GM12873 (cell line): Measurements from ENCODE around the gene MCM7.

Experiments
- TF ChIP-seq, protein P1 (sequence below): IDR thresholded peaks from 2 replicates; pipeline ENCODE4 v1.5.1; 2012; ENCODE audit warnings: low read depth, mild to moderate bottlenecking, moderate library complexity, low read length, control low read depth; ENCODE audit not compliant: insufficient read depth; ENCODE audit errors: missing control alignments

Gene MCM7

DNA sequence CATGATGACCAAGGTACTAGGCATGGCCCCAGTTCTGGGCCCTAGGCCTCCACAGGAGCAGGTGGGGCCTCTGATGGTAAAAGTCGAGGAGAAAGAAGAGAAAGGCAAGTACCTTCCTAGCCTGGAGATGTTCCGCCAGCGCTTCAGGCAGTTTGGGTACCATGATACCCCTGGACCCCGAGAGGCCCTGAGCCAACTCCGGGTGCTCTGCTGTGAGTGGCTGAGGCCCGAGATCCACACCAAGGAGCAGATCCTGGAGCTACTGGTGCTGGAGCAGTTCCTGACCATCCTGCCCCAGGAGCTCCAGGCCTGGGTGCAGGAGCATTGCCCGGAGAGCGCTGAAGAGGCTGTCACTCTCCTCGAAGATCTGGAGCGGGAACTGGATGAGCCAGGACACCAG, 44.2 kb downstream of the MCM7 start:
- TF ChIP-seq, protein P1, sequence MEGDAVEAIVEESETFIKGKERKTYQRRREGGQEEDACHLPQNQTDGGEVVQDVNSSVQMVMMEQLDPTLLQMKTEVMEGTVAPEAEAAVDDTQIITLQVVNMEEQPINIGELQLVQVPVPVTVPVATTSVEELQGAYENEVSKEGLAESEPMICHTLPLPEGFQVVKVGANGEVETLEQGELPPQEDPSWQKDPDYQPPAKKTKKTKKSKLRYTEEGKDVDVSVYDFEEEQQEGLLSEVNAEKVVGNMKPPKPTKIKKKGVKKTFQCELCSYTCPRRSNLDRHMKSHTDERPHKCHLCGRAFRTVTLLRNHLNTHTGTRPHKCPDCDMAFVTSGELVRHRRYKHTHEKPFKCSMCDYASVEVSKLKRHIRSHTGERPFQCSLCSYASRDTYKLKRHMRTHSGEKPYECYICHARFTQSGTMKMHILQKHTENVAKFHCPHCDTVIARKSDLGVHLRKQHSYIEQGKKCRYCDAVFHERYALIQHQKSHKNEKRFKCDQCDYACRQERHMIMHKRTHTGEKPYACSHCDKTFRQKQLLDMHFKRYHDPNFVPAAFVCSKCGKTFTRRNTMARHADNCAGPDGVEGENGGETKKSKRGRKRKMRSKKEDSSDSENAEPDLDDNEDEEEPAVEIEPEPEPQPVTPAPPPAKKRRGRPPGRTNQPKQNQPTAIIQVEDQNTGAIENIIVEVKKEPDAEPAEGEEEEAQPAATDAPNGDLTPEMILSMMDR = no peak

DNA sequence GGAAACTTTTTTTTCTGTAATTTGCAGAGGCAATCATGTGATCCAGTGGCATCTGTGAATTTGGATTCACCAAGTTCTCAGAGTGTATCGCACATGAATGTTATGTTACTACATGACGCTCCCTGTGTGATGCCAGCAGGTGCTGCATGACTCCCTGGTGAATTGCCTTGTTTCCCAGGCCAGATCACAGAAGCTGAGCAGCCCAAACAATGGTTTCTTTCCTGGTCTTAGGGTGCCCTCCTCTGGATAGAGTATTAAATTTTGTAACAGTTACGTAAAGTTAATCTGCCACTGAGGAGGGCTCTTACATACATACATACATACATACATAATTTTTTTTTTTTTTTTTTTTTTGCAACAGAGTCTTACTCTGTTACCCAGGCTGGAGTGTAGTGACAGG, 48.0 kb downstream of the MCM7 start:
- TF ChIP-seq, protein P1 = peak; percentile 17

DNA sequence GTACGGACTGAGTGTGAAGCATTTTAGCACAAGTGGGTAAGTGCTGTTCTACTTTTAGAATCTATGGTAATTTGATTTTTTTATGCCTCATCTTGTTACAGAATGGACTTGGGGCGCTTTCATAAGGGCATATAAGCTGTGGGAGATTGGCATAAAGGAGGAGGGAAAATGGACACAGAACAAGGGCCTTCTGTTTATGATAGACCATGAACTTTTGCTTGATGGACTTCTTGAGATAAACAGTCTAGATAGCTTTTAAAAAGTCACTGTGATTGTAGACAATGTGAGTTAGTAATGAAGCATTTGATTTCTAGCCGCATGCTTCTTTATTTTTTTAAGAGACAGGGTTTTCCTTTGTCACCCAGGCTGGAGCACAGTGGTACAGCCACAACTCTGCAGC, 49.6 kb downstream of the MCM7 start:
- TF ChIP-seq, protein P1 = no peak

DNA sequence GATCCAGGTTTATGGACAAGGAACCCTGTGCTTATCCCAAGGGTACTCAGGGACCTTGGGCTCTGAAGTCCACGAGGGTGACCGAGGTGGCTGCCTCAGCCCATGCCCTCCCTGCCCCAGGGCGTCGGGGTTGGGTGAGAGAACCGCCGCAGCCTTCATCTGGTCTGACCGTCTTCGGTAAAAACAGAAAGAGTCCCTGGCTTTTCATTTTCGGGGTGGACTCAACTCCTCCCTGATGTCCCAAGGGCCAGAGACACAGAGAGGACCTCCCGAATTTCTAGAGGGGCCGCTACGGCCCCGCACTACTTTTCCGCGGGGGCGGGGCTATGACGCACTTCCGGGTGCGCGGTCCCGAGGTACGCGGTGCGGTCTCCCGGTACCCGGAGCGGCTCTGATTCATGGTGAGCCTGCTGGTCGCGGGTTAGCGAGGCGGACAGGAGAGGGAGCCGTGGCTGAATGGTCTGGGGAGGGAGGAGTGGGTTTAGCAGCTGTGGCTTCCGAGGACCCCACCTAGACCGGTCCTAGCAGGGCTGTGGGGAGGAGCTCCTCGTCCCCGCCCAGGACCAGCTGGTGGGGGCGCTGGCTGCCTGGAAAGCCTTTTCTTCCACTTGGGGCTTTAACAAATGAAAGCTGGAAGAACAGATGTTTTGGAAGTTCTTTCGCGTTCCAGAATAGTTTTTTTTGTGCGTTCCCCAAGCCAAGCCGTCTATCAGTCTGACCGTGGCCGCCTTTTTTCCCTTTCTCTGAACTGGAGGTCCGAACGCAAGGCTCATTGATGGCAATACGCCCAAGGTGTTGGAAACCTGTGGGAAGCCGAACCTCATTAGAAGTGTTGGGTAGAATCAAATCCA, 51.5 kb downstream of the MCM7 start, which contains the start of gene ZSCAN21:
Gene ZSCAN21, plus strand, starts transcription at position 334 of the 851 bp plus-strand sequence. CDS start 7,233 bp downstream, outside the sequence.
- TF ChIP-seq, protein P1 = peak; percentile 20

DNA sequence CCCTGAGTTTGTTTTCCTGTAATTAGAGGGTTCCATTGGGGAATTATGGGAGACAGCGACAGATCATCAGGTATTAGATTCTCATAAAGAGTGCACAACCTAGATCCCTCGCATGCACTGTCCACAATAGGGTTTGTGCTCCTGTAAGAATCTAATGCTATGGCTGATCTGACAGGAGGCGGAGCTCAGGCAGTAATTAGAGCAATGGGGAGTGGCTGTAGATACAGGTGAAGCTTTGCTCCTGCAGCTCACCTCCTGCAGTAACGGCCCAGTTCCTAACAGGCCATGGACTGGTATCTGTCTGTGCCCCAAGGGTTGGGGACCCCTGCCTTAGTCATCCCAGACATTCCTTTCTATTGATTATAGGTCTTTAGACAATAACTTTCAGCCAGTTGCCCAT, 52.5 kb downstream of the MCM7 start:
- TF ChIP-seq, protein P1 = no peak

DNA sequence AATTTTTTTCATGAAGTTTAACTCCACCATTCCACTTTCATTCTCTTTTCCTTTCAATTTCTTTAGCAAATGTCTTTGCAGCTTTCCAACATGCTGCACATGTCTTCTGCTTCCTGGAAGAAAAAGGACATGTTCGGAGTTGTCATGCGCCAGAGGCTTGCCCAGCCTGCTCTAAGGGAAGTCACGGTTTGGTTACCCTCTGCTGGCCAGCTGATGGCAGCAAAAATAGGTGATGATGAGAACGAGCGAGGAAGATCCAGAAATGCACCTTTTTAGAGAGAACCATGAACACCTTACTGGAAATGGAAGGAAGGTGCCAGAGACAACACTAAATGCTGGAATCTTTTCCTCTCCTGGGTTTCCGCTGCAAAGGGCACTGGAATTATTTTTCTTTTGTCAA, 56.5 kb downstream of the MCM7 start:
- TF ChIP-seq, protein P1 = peak; percentile 46
